AG04449 (cell line): ENCODE results near the gene FADS6.

ENCODE experiments used
- CTCF ChIA-PET: fragments of 350-600 bp; formaldehyde crosslinking; extraction: SDS; loops from one replicate; lab custom pipeline; 2021; ENCODE audit warnings: antibody characterized with exemption; lab: Yijun Ruan, JAX
- POLR2A ChIA-PET: fragments of 400-600, 350-600 bp; formaldehyde crosslinking; extraction: SDS; loops from one replicate; lab custom pipeline; 2020; ENCODE audit warnings: antibody characterized with exemption, inconsistent platforms; lab: Yijun Ruan, JAX
- DNase-seq: peaks from one replicate; pipeline ENCODE4 v3.0.0-alpha.2; 2010; ENCODE audit warnings: low read depth, low spot score
- H3K4me3 ChIP-seq: 2 replicates; pipeline ENCODE4 v1.5.1; 2011; ENCODE audit warnings: low read depth, mild to moderate bottlenecking, control low read depth, low read length
- CTCF ChIP-seq: IDR thresholded peaks from one replicate; pipeline ENCODE4 v1.5.1; 2011; ENCODE audit warnings: mild to moderate bottlenecking, moderate library complexity, low read length, control low read depth, inconsistent platforms; ENCODE audit not compliant: insufficient read depth; ENCODE audit errors: missing control alignments

The FADS6 gene

GRCh38 chr17:74879308-74879707 is 14.1 kb downstream of the FADS6 start:
- no peak for TF ChIP-seq CTCF
- ChIA-PET POLR2A (no interaction called here), CTCF (interaction anchor here (2.9 kb wide), 1 partner anchor 14 kb away, joined by 14 read pairs; no protein-coding TSS in a partner anchor)
- H3K4me3 ChIP-seq, result no peak overlapping the region
- DNase-seq, result no peak

GRCh38 chr17:74878658-74879057 is 14.8 kb downstream of the FADS6 start:
- CTCF ChIA-PET, result interaction anchor here (1.5 kb wide), 1 partner anchor 87 kb away, joined by 5 read pairs; no protein-coding TSS in a partner anchor
- POLR2A ChIA-PET, result no interaction called here
- DNase-seq, result no peak
- H3K4me3 ChIP-seq, result no peak overlapping the region
- no peak for TF ChIP-seq CTCF

GRCh38 chr17:74877592-74878548 is 15.6 kb downstream of the FADS6 start:
- DNase-seq, result no peak
- ChIA-PET POLR2A (no interaction called here), CTCF (interaction anchor here (0.8 to 1.5 kb wide), 2 partner anchors 13 to 86 kb away, joined by 5 read pairs; no protein-coding TSS in a partner anchor)
- no peak overlapping the region for H3K4me3 ChIP-seq
- no peak for TF ChIP-seq CTCF

- H3K4me3 ChIP-seq, result no peak overlapping the region
- POLR2A ChIA-PET, result no interaction called here
- CTCF ChIA-PET, result interaction anchor here (3.5 to 5.6 kb wide), 2 partner anchors 12 to 15 kb away, joined by 16 to 37 read pairs; no protein-coding TSS in a partner anchor
- no peak for TF ChIP-seq CTCF
- DNase-seq, result no peak
Observed at GRCh38 chr17:74875977-74876593, 17.3 kb downstream of the FADS6 start.

GRCh38 chr17:74875155-74875976 is 18.1 kb downstream of the FADS6 start:
- ChIA-PET POLR2A (no interaction called here), CTCF (interaction anchor here (0.8 to 5.6 kb wide), 4 partner anchors 8 to 86 kb away, joined by 3 to 37 read pairs (median 10); no protein-coding TSS in a partner anchor)
- no peak for DNase-seq
- no peak overlapping the region for H3K4me3 ChIP-seq
- no peak for TF ChIP-seq CTCF
